Hematopoietic multipotent progenitor cell treated with erythropoietin and hydrocortisone succinate and interleukin-3 and kit ligand, for 4 days (in vitro differentiated cells): ENCODE data around the gene ALDH6A1.
"Not testable (repeated sequence)": the region's sequence is repeated elsewhere in the genome, so short reads cannot be mapped to it uniquely, and the experiment has no call there.

Experiments
- DNase-seq: peaks from one replicate; pipeline ENCODE4 v3.0.0-alpha.2; 2015

ALDH6A1 gene

DNA sequence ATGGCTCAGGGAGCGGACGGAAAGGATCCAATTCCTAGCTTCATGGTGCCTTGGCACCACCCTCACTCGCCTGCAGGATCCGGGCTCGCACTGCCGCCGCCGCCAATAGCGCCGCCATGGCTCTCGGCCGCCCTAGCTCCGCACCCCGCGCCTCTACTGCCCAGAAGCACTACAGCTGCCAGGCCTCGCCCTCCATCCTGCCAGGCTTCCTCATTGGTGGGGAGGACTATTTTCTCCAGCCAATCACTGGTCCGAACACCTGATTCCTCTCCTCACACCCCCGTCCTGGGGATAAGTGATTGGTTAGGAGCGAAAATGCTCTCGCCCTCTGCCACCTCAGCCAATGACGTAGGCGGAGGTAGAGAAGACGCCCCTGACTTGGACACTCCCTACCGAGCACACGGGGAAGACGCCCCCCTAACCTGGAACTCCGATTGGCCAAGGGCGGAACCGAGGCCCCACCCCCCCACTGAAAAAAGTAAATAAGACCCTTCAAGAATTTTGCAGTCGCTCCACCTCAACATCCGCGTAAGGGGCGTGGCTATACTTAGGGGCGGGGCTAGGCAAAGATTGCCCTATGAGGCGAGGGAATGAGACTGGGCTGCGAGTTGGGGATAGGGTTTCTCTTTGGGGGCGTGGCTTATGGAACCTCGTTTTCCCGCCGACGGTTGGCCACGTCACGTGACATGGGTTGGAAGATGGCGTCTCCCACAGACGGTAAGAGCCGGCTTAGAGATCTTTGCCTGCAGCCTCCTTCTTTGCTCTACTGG, at the start of gene ALDH6A1, which contains the start of gene LIN52:
Gene ALDH6A1 (minus strand): TSS at position 177 of the 770 bp plus-strand sequence. CDS start 59 bp downstream, at position 118.
Gene LIN52 (plus strand): TSS at position 680 of the 770 bp plus-strand sequence. CDS start 19 bp downstream, at position 699.
- DNase-seq, result peak; percentile 100

- no peak for DNase-seq
These were observed 43.4 kb upstream of the ALDH6A1 start for GRCh38 chr14:74127634-74128033.

GRCh38 chr14:74126315-74127013, 42.2 kb upstream of the ALDH6A1 start:
- DNase-seq, result no peak

DNA sequence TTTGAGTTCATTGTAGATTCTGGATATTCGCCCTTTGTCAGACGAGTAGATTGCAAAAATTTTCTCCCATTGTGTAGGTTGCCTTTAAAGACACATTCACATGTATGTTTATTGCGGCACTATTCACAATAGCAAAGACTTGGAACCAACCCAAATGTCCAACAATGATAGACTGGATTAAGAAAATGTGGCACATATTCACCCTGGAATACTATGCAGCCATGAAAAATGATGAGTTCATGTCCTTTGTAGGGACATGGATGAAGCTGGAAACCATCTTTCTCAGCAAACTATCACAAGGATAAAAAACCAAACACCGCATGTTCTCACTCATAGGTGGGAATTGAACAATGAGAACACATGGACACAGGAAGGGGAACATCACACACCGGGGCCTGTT, 41.2 kb upstream of the ALDH6A1 start:
- DNase-seq, result not testable (repeated sequence)

DNA sequence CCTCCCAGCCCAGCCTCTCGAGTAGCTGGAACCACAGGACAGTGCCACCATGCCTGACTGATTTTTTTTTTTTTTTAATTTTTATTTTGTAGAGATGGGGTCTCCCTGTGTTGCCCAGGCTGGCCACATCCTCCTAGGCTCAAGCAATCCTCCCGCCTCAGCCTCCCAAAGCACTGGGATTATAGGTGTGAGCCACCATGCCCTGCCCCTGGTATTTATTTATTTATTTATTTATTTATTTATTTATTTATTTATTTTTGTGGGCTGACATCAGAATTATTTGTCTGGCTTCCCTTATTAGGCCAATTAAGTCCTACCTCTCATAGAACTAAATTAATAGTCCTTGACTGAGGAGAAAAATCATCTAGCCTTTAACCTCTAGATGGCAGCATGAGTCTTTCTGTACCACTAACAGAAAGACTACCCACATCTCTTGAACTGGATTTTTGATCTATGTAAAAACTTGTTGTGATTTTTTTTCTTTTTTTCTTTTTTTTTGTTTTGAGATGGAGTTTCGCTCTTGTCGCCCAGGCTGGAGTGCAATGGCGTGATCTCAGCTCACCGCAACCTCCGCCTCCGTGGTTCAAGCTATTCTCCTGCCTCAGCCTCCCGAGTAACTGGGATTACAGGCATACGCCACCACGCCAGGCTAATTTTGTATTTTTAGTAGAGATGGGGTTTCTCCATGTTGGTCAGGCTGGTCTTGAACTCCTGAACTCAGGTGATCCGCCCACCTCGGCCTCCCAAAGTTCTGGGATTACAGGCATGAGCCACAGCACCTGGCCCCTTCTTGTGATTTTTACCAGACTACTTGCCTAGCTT, 27.4 kb upstream of the ALDH6A1 start:
- peak; percentile 85 for DNase-seq

- no peak for DNase-seq
These were observed 25.1 kb upstream of the ALDH6A1 start for GRCh38 chr14:74109369-74109768.

DNA sequence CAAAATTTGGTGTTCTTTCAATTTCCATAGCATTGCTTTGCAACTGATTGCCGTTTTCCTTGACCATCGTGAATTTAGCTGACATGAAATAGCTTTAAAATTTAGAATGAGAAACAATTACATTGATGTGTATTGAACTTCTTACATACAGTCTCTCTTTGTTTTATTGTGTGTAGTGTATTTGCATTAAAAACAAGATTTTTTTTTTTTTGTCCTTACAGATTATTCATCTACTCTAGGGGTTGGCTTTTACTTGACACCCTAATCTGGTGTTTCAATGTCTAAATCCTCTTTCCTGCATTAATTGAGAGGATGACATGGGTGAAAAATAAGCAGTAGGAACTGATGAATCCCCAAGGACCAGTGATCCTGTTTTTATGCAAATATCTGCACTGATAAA, 21.1 kb upstream of the ALDH6A1 start:
- DNase-seq, result no peak

DNA sequence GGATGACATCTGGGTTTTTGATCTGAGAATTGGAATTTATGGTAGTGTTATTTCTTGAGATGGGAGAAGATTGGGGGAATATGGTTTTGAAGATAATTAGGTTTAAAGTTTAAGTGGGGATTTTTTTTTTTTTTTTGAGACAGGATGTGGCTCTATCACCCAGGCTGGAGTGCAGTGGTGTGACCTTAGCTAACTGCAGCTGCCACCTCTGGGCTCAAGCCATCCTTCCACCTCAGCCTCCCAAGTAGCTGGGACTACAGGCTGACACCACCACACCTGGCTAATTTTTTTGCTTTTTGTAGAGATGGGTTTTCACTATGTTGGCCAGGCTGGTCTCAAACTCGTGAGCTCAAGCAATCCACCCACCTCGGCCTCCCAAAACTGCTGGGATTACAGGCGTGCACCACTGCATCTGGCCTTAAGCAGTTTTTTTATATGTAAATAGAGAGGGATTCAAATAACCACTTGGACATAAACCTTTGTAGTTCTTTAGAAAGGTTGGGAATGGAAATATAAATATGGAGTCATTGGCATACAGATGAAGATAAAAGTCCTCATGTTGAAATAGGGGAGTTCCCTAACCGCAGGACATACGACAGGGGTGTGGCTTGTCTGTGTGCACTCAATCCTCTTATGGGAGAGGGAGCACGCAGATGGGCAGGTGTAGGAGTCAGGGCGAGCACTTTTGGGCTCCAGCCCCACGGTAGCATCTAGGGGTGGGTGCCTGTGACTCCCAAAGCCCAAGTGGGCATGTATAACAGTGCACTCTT, 5.2 kb upstream of the ALDH6A1 start:
- DNase-seq, result peak; percentile 30

GRCh38 chr14:74085828-74086227, 1.6 kb upstream of the ALDH6A1 start:
- peak; percentile 9 for DNase-seq

GRCh38 chr14:74085047-74085637, 889 bp upstream of the ALDH6A1 start:
- peak; percentile 49 for DNase-seq

DNA sequence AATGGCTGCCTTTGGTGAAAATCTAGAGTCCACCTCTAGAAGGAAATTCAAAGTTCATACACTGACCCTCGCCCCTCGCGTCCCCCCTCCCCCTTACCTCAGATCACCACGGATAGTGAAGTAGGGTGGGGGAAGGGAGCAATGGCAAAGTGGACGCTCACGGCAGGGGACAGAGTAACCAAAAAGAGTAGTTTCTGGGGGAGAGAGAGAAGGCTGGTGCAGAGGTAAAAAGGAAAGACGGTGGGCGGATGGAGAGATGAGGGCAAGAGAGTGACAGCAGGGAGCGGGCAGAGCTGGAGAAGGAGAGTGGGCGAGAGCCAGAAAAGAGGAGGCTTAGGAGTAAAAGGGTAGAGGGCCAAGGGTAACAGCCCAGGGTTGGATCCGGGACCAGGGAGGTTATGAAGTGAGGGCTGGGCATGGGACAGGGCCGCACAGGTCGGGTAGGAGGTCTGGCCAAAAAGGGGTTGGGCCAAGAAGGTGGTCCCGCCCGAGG, 423 bp downstream of the ALDH6A1 start:
- peak; percentile 2 for DNase-seq

GRCh38 chr14:74083161-74083560, 1.1 kb downstream of the ALDH6A1 start:
- DNase-seq, result peak; percentile 4

DNA sequence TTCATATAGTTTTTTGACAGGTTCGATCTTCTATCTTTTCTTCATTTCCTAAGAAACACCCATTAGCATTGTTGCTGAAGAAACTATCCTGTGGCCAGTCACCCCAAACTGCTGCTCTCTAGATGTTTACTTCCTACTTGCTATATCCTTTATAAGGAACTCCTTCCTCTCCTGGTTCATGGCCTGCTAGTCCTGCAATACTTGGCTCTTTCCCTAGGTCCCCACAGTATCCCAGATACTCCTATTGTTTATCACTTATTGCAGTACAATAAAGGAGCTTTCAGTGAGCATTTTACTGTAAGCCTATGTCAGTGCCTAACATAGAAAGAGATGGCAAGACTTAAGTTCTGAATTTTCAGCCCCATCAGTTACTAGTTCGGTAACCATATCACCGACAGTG, 2.8 kb downstream of the ALDH6A1 start:
- no peak for DNase-seq

DNA sequence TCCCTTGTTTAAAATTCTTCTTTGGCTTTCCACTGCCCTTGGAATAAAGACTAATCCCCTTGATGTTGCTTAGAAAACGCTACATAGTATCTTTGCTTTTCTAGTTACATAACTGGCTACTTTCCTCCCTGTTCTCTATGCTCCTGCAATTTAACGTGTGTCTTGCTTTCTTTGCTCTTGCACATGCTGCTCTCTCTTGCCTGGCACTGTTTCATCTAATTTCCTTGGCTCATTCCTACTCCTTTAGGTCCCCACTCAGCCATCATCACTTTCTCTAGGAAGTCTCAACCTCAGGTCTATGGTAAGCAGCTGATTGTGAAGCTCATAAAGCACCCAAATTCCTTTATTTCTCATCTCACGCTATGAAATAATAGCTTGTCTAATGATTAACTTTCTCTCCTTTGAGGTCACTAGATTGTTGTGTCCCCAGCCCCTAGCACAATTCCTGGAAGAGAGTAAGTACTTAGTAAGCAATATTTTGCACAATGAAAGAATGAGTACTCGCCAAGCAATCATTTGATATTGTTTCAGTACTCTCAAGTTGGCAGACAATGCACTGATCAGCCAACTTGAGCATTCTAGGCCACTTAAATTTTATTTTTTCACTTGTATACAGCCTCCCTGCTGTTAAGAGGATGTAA, 3.3 kb downstream of the ALDH6A1 start:
- DNase-seq, result no peak

DNA sequence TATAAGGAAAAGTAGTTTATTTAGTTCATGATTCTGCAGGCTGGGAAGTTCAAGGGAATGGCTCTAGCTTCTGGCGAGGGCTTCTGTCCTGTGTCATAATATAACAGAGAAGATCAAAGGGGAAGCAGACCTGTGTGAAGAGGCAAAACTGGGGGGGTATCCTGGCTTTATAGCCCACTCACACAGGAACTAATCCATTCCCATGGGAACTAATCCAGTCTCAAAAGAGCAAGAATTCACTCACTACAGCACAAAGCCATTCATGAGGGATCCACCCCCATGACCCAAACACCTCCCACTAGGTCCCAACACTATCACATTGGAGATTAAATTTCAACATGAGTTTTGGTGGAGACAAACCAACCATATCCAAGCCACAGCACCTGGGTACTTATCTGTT, 6.9 kb downstream of the ALDH6A1 start:
- no peak for DNase-seq

DNA sequence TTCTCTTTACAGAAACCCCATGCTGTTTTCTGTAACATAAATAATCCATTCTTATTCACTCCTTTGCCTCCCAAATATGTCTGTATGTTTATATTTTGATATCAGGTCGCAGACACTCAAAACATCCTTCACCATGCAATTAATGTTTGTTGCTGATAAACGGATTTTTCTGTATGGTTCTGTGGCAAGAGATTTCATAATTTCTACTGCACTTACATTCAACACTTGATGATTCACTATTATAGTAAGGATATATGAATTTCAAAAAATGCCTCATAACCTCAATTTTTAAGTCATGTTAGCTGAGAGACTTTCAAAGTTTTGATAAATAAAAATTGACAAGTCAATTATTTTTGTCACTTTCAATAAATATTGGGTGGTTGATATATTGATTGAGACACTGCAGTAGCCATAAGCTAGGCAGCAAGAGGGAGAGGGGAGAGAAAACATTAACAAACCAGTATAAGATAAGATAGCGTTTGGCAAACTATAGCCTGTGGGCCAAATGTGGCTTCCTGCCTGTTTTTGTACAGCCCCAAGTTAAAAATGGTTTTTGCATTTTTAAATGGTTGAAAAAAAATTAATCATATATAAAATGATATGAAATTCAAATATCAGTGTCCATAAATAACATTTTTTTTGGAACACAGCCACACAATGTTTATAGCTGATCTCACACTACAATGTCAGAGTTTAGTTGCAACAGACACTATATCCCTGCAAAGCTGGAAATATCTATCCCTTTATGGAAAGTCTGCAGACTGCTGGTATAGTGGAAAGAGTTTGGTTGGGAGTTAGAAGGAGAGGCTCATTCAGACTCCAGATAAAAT, 18.3 kb downstream of the ALDH6A1 start:
- DNase-seq, result peak; percentile 53

DNA sequence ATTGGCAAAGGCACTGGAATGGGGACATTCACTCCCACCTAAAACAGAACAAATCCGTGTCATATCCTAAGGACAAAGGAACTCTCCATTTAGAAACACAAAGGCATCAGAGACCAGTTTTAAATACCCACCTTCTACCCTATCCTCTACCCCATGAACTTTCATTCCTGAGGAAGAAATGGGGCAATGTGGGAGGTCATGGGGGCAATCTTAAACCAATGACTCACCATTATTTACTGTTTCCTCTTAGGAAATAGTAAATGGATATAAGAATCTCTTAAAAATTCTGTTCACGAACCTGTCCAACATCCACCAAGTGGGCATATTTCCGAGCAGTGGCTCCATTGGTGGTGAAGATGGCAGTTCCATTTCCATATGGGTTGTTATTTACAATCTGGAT, 19.4 kb downstream of the ALDH6A1 start:
- no peak for DNase-seq

GRCh38 chr14:74064426-74064825, 19.8 kb downstream of the ALDH6A1 start:
- DNase-seq, result no peak

- DNase-seq, result peak; percentile 12
These were observed 21.5 kb downstream of the ALDH6A1 start for GRCh38 chr14:74062809-74063150.

GRCh38 chr14:74049876-74050495, 34.3 kb downstream of the ALDH6A1 start:
- DNase-seq, result peak; percentile 44
